HepG2 (cell line): ENCODE results near the gene PTTG1. TPM values are rescaled to one million over a fixed set of nuclear protein-coding genes. Genes with fewer than 3 reads are reported as not detected.

Source experiments
- FOXM1 ChIP-seq: sonication (generic); formaldehyde crosslinking; IDR thresholded peaks from 2 replicates; pipeline ENCODE4 v1.5.0; 2020; ENCODE audit warnings: missing genetic modification reagents
- FOXP4 ChIP-seq: sonication (generic); formaldehyde crosslinking; IDR thresholded peaks from 2 replicates; pipeline ENCODE4 v1.4.0; 2020; ENCODE audit warnings: missing genetic modification reagents
- JDP2 ChIP-seq: sonication (generic); formaldehyde crosslinking; IDR thresholded peaks from 2 replicates; pipeline ENCODE4 v1.8.1; 2022; ENCODE audit warnings: missing genetic modification reagents, borderline replicate concordance
- KLF6 ChIP-seq: IDR thresholded peaks from 2 replicates; pipeline ENCODE4 v1.8.0; 2016; ENCODE audit warnings: missing biosample characterization, missing genetic modification reagents
- KMT2B ChIP-seq: IDR thresholded peaks from 2 replicates; pipeline ENCODE4 v1.6.1; 2016; ENCODE audit warnings: missing genetic modification reagents, missing compliant biosample characterization
- NR2C2 ChIP-seq: sonication (generic); formaldehyde crosslinking; IDR thresholded peaks from 2 replicates; pipeline ENCODE4 v1.4.0; 2020; ENCODE audit warnings: missing genetic modification reagents, mild to moderate bottlenecking, moderate library complexity, borderline replicate concordance
- PRDM4 ChIP-seq: sonication (generic); formaldehyde crosslinking; IDR thresholded peaks from 2 replicates; pipeline ENCODE4 v1.9.0; 2021; ENCODE audit warnings: missing genetic modification reagents, borderline replicate concordance
- SIX1 ChIP-seq: sonication (generic); formaldehyde crosslinking; IDR thresholded peaks from 2 replicates; pipeline ENCODE4 v1.4.0; 2020; ENCODE audit warnings: missing genetic modification reagents, borderline replicate concordance
- U2AF1 ChIP-seq: fragments of 200-400 bp; formaldehyde crosslinking; optimal IDR thresholded peaks from 2 replicates; pipeline ENCODE3; 2017; ENCODE audit warnings: mild to moderate bottlenecking, low read depth, low read length
- ZNF232 ChIP-seq: sonication (generic); formaldehyde crosslinking; IDR thresholded peaks from 2 replicates; pipeline ENCODE4 v1.4.0; 2020; ENCODE audit warnings: missing genetic modification reagents, borderline replicate concordance
- ZNF317 ChIP-seq: sonication (generic); formaldehyde crosslinking; IDR thresholded peaks from 2 replicates; pipeline ENCODE4 v1.5.0; 2020; ENCODE audit warnings: mild to moderate bottlenecking, missing genetic modification reagents
- ZNF34 ChIP-seq: sonication (generic); formaldehyde crosslinking; IDR thresholded peaks from 2 replicates; pipeline ENCODE4 v1.4.0; 2020; ENCODE audit warnings: mild to moderate bottlenecking, missing genetic modification reagents, borderline replicate concordance
- ZNF383 ChIP-seq: sonication (generic); formaldehyde crosslinking; IDR thresholded peaks from 2 replicates; pipeline ENCODE4 v1.4.0; 2020; ENCODE audit warnings: missing genetic modification reagents, mild to moderate bottlenecking, borderline replicate concordance
- ZNF780A ChIP-seq: sonication (generic); formaldehyde crosslinking; IDR thresholded peaks from 2 replicates; pipeline ENCODE4 v1.8.0; 2022; ENCODE audit warnings: mild to moderate bottlenecking, missing genetic modification reagents, moderate library complexity
- polyA plus RNA-seq, 8 experiments: library from polyadenylated mRNA; depleted of rRNA in 3 of 8; stranded (reverse) in 7 of 8; unstranded in 1 of 8; fragments of >200 nt; fragmentation: Illumina TruSeq in 4 of 8; extraction: Trizol in 4 of 8; gene quantifications; 2 replicates each; pipeline versions ENCODE4 v1.2.1 to v1.2.3, GENCODE V29; 2011 to 2016; ENCODE audit warnings: low read depth in 4 of 8, missing spikeins in 1 of 8, mixed read lengths in 1 of 8; ENCODE audit not compliant: insufficient read depth in 1 of 8
- total RNA-seq, 5 experiments: library from RNA; depleted of rRNA; stranded (reverse); fragments of >200 nt; fragmentation: Illumina TruSeq; extraction: Trizol; gene quantifications; 2 replicates each; pipeline ENCODE4 v1.2.3, GENCODE V29; 2016; ENCODE audit warnings: low read depth in 1 of 5
- TF ChIP-seq, protein P1 (sequence below): sonication (generic); formaldehyde crosslinking; IDR thresholded peaks from 2 replicates; pipeline ENCODE4 v1.9.0; 2021; ENCODE audit warnings: mild to moderate bottlenecking, missing genetic modification reagents
- TF ChIP-seq, protein P2 (sequence below): sonication (generic); formaldehyde crosslinking; IDR thresholded peaks from 2 replicates; pipeline ENCODE4 v1.8.0; 2022; ENCODE audit warnings: missing genetic modification reagents, mild to moderate bottlenecking, moderate library complexity, borderline replicate concordance

Gene PTTG1
- total and polyA plus RNA-seq, 2 of the 13 experiments (the other 11 are each of a cell fraction or from before 2014, with no cell fraction given), result 102 to 161 TPM

DNA sequence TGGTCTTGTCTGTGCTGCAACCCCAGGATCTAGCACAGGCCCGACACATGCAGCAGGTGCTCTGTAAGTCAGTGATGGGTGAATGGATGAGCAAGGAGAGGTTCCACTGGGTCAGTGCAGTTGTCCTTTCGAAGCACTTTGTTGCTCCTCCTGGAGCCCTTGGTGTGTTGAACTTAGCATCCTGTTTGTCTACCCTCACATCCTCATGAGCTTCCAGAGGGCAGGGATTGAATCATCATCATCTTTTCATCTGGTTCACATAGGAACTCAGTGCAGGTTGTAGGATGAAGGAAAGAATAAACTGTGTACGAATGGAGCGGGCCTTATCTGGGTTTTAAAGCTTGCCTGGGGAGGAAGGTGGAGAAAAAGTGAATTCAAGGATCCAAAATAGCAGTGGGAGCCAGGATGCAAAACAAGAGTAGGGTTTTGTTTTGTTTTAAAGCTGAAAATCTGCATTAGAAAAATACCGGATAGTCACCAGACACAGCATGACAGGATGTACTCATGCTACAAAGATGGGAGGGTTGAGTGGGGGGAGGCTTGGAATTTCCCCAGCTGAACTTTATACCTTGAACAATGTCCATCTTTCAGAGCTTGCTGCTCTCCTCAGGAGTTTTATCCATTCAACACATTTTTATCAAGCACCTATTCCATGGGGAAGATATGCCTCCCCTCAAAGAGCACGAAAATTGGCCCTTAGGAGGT lies 55.8 kb downstream of the PTTG1 start (continued):
- TF ChIP-seq KMT2B, result no peak
- TF ChIP-seq, protein P1, sequence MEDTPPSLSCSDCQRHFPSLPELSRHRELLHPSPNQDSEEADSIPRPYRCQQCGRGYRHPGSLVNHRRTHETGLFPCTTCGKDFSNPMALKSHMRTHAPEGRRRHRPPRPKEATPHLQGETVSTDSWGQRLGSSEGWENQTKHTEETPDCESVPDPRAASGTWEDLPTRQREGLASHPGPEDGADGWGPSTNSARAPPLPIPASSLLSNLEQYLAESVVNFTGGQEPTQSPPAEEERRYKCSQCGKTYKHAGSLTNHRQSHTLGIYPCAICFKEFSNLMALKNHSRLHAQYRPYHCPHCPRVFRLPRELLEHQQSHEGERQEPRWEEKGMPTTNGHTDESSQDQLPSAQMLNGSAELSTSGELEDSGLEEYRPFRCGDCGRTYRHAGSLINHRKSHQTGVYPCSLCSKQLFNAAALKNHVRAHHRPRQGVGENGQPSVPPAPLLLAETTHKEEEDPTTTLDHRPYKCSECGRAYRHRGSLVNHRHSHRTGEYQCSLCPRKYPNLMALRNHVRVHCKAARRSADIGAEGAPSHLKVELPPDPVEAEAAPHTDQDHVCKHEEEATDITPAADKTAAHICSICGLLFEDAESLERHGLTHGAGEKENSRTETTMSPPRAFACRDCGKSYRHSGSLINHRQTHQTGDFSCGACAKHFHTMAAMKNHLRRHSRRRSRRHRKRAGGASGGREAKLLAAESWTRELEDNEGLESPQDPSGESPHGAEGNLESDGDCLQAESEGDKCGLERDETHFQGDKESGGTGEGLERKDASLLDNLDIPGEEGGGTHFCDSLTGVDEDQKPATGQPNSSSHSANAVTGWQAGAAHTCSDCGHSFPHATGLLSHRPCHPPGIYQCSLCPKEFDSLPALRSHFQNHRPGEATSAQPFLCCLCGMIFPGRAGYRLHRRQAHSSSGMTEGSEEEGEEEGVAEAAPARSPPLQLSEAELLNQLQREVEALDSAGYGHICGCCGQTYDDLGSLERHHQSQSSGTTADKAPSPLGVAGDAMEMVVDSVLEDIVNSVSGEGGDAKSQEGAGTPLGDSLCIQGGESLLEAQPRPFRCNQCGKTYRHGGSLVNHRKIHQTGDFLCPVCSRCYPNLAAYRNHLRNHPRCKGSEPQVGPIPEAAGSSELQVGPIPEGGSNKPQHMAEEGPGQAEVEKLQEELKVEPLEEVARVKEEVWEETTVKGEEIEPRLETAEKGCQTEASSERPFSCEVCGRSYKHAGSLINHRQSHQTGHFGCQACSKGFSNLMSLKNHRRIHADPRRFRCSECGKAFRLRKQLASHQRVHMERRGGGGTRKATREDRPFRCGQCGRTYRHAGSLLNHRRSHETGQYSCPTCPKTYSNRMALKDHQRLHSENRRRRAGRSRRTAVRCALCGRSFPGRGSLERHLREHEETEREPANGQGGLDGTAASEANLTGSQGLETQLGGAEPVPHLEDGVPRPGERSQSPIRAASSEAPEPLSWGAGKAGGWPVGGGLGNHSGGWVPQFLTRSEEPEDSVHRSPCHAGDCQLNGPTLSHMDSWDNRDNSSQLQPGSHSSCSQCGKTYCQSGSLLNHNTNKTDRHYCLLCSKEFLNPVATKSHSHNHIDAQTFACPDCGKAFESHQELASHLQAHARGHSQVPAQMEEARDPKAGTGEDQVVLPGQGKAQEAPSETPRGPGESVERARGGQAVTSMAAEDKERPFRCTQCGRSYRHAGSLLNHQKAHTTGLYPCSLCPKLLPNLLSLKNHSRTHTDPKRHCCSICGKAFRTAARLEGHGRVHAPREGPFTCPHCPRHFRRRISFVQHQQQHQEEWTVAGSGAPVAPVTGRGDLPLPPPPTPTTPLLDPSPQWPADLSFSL, result no peak
- TF ChIP-seq, protein P2, sequence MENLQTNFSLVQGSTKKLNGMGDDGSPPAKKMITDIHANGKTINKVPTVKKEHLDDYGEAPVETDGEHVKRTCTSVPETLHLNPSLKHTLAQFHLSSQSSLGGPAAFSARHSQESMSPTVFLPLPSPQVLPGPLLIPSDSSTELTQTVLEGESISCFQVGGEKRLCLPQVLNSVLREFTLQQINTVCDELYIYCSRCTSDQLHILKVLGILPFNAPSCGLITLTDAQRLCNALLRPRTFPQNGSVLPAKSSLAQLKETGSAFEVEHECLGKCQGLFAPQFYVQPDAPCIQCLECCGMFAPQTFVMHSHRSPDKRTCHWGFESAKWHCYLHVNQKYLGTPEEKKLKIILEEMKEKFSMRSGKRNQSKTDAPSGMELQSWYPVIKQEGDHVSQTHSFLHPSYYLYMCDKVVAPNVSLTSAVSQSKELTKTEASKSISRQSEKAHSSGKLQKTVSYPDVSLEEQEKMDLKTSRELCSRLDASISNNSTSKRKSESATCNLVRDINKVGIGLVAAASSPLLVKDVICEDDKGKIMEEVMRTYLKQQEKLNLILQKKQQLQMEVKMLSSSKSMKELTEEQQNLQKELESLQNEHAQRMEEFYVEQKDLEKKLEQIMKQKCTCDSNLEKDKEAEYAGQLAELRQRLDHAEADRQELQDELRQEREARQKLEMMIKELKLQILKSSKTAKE (CRISPR knock-in tag), result no peak
- no peak for TF ChIP-seq SIX1 (CRISPR knock-in tag)
- TF ChIP-seq FOXP4 (CRISPR knock-in tag), result peak; percentile 81
- TF ChIP-seq U2AF1, result no peak
- 0 out of 2 replicates have a peak, but pooled peaks have one; percentile 36 for TF ChIP-seq ZNF317 (CRISPR knock-in tag)
- no peak for TF ChIP-seq ZNF780A
- TF ChIP-seq PRDM4 (CRISPR knock-in tag), result no peak
- TF ChIP-seq ZNF232 (CRISPR knock-in tag), result peak; percentile 29; the same call in 1 of the 2 replicates
- no peak for TF ChIP-seq ZNF34 (CRISPR knock-in tag)
- no peak for TF ChIP-seq KLF6 (CRISPR knock-in tag)
- no peak for TF ChIP-seq FOXM1 (CRISPR knock-in tag)
- TF ChIP-seq JDP2 (CRISPR knock-in tag), result no peak
- no peak for TF ChIP-seq ZNF383
- TF ChIP-seq NR2C2 (CRISPR knock-in tag), result peak; percentile 28; the same call in 1 of the 2 replicates
